Stimulated activated CD4-positive, alpha-beta T cell treated with anti-CD3 and anti-CD28 coated beads, Interleukin-15, amount 100 ng/mL, for 48 hours (primary cell): ENCODE measurements around the gene TESK2.

ENCODE experiments used
- DNase-seq, 2 donors: peaks; one replicate each; pipeline ENCODE4 v3.0.0-alpha.2; 2020; ENCODE audit warnings: low read depth in 2 of 2

TESK2 gene

GRCh38 chr1:45304311-45305081 lies 186.5 kb downstream of the TESK2 start:
- no peak for DNase-seq

GRCh38 chr1:45303520-45304310 lies 187.2 kb downstream of the TESK2 start:
- DNase-seq, result peak; percentile 98 to 99

- no peak for DNase-seq
Measured at GRCh38 chr1:45302505-45303150, 188.3 kb downstream of the TESK2 start.

- no peak for DNase-seq
Measured at GRCh38 chr1:45300669-45300997, 190.3 kb downstream of the TESK2 start.

GRCh38 chr1:45299981-45300668 lies 190.8 kb downstream of the TESK2 start:
- DNase-seq, result no peak

GRCh38 chr1:45299296-45299695 lies 191.7 kb downstream of the TESK2 start:
- no peak for DNase-seq

- no peak for DNase-seq
Measured at GRCh38 chr1:45297666-45298356, 193.2 kb downstream of the TESK2 start.
